ENCODE measurements around the gene GDAP1L1. TPM values are rescaled to one million over a fixed set of nuclear protein-coding genes. Genes with fewer than 3 reads are reported as not detected.

GDAP1L1 gene
- total and polyA plus RNA-seq, 2 donors from 2014 or later = not detected

GRCh38 chr20:44223721-44224120 lies 23.4 kb upstream of the GDAP1L1 start:
- H3K27ac ChIP-seq (ENCODE audit: low read depth in 2 of 2, low read length in 2 of 2) = no peak overlapping the region
- H3K36me3 ChIP-seq (ENCODE audit: control insufficient read depth in 2 of 3, insufficient read depth in 3 of 3, low read length in 3 of 3) = no peaks in the 10 kb centered on the region
- H3K9me3 ChIP-seq (ENCODE audit: control insufficient read depth in 2 of 3, insufficient read depth in 1 of 3, low read length in 3 of 3) = no peaks in the 10 kb centered on the region
- no peaks in the 10 kb centered on the region for H3K4me1 ChIP-seq (ENCODE audit: control insufficient read depth in 2 of 3, insufficient read depth in 2 of 3, low read depth in 1 of 3, low read length in 3 of 3)
- no peak for TF ChIP-seq CTCF (IDR thresholded peaks at IDR 0.05; ENCODE audit: borderline replicate concordance, extremely low read depth, insufficient read depth)
- no peak for FAIRE-seq
- intact Hi-C loops (cut with DNase I) = no loop called here
- no peaks in the 10 kb centered on the region for H3K27me3 ChIP-seq (ENCODE audit: control insufficient read depth, insufficient read depth, low read length)
- H3K9ac ChIP-seq (ENCODE audit: low read length in 3 of 3) = no peak overlapping the region
- no peak for DNase-seq
- no peak overlapping the region for H3K4me3 ChIP-seq (ENCODE audit: low read length in 3 of 3)

DNA sequence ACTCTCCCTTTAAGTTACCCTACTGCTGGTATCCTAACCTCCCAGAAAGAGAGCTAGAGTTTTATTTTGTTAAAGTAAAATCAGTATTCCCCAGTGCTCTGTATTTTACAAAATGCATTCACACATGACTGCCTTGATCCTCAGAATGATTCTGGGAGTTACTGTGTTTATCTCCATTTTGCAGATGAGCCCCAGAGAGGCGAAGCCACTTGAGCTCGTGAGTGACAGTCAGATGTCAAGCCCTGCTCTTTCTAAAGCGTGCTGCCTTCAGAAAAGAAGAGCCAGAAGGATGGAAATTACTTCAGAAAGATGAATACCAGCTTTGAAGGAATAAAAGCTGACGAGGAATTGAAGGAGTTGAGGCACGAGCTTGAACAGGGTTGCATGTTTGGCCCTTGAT lies 22.5 kb upstream of the GDAP1L1 start:
- no peak for DNase-seq
- Histone ChIP-seq H3K4me1 (ENCODE audit: control insufficient read depth in 2 of 3, insufficient read depth in 2 of 3, low read depth in 1 of 3, low read length in 3 of 3) (no peaks in the 10 kb centered on the region), H3K9me3 (ENCODE audit: control insufficient read depth in 2 of 3, insufficient read depth in 1 of 3, low read length in 3 of 3) (no peaks in the 10 kb centered on the region), H3K36me3 (ENCODE audit: control insufficient read depth in 2 of 3, insufficient read depth in 3 of 3, low read length in 3 of 3) (no peaks in the 10 kb centered on the region), H3K27ac (ENCODE audit: low read depth in 2 of 2, low read length in 2 of 2) (no peak overlapping the region), H3K27me3 (ENCODE audit: control insufficient read depth, insufficient read depth, low read length) (no peaks in the 10 kb centered on the region), H3K9ac (ENCODE audit: low read length in 3 of 3) (no peak overlapping the region), H3K4me3 (ENCODE audit: low read length in 3 of 3) (no peak overlapping the region)
- intact Hi-C loops (cut with DNase I) = no loop called here
- FAIRE-seq = no peak
- no peak for TF ChIP-seq CTCF (IDR thresholded peaks at IDR 0.05; ENCODE audit: borderline replicate concordance, extremely low read depth, insufficient read depth)

DNA sequence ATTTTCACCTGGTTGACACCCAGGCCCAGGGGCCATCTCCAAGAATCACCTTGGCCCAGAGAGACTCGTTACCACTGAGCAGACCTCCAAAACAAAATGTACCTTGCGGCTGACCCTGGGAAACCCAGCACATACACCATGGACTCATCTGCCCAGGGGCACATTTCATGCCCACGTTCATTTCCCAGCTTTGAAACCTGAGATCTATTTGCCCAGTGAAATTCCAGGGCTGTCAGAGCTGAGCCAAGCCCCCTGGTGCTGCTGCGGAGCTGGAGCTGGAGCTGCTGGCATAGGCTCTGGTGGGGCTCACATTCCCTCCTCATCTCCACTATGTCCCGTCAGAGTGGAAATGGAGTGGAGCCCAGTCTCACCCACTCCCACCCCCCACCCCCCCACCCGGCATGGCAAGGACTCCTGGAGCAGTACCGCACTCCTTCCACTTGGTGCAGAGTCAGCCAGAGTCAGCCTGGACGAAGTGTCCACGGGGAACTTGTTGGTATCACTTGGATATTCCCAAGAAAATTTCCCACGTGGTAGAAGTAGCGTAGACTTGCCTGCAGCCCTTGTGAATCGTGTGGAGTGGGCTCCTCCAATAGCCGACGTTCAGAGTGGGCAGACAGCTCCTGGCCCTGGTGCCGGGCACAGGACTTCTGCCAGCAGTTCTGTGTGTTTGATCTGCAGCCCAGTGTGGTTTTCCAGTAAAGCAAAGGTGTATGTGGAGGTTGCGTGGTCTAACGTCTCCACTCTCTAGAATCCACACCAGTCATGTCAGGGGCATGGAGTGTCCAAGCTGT lies 18.4 kb upstream of the GDAP1L1 start:
- H3K9me3 ChIP-seq (ENCODE audit: control insufficient read depth in 2 of 3, insufficient read depth in 1 of 3, low read length in 3 of 3) = no peaks in the 10 kb centered on the region
- H3K4me1 ChIP-seq (ENCODE audit: control insufficient read depth in 2 of 3, insufficient read depth in 2 of 3, low read depth in 1 of 3, low read length in 3 of 3) = no peaks in the 10 kb centered on the region
- H3K27me3 ChIP-seq (ENCODE audit: control insufficient read depth, insufficient read depth, low read length) = no peaks in the 10 kb centered on the region
- intact Hi-C loops (cut with DNase I) = no loop called here
- no peak overlapping the region for H3K4me3 ChIP-seq (ENCODE audit: low read length in 3 of 3)
- no peak overlapping the region for H3K27ac ChIP-seq (ENCODE audit: low read depth in 2 of 2, low read length in 2 of 2)
- DNase-seq (peak in 2 of 5 donors; percentile 21 to 32), FAIRE-seq (no peak)
- no peak for TF ChIP-seq CTCF (IDR thresholded peaks at IDR 0.05; ENCODE audit: borderline replicate concordance, extremely low read depth, insufficient read depth)
- no peaks in the 10 kb centered on the region for H3K36me3 ChIP-seq (ENCODE audit: control insufficient read depth in 2 of 3, insufficient read depth in 3 of 3, low read length in 3 of 3)
- H3K9ac ChIP-seq (ENCODE audit: low read length in 3 of 3) = no peak overlapping the region
